LoVo (cell line): ENCODE measurements around the gene BCL11B.

Experiments used
- DNase-seq: peaks from one replicate; pipeline ENCODE4 v3.0.0-alpha.2; 2016; ENCODE audit warnings: low spot score

BCL11B gene

GRCh38 chr14:99224116-99224910, 47.7 kb downstream of the BCL11B start:
- no peak for DNase-seq

GRCh38 chr14:99221445-99221844, 50.6 kb downstream of the BCL11B start:
- no peak for DNase-seq

- no peak for DNase-seq
Measured at GRCh38 chr14:99217066-99217955, 54.7 kb downstream of the BCL11B start.

- DNase-seq, result no peak
Measured at GRCh38 chr14:99216191-99216590, 55.8 kb downstream of the BCL11B start.

GRCh38 chr14:99215277-99215676, 56.7 kb downstream of the BCL11B start:
- DNase-seq, result no peak

GRCh38 chr14:99214701-99215100, 57.3 kb downstream of the BCL11B start:
- no peak for DNase-seq

GRCh38 chr14:99213527-99213971, 58.4 kb downstream of the BCL11B start:
- no peak for DNase-seq

- no peak for DNase-seq
Measured at GRCh38 chr14:99213101-99213500, 58.9 kb downstream of the BCL11B start.

- DNase-seq, result no peak
Measured at GRCh38 chr14:99212646-99213045, 59.4 kb downstream of the BCL11B start.

GRCh38 chr14:99212199-99212598, 59.8 kb downstream of the BCL11B start:
- no peak for DNase-seq

GRCh38 chr14:99211410-99211809, 60.6 kb downstream of the BCL11B start:
- no peak for DNase-seq

- no peak for DNase-seq
Measured at GRCh38 chr14:99210333-99210732, 61.7 kb downstream of the BCL11B start.

GRCh38 chr14:99209409-99209808, 62.6 kb downstream of the BCL11B start:
- no peak for DNase-seq

GRCh38 chr14:99208318-99208717, 63.7 kb downstream of the BCL11B start:
- DNase-seq, result no peak

- no peak for DNase-seq
Measured at GRCh38 chr14:99207456-99207855, 64.5 kb downstream of the BCL11B start.

- DNase-seq, result no peak
Measured at GRCh38 chr14:99206090-99206489, 65.9 kb downstream of the BCL11B start.

GRCh38 chr14:99205086-99205688, 66.8 kb downstream of the BCL11B start:
- no peak for DNase-seq

GRCh38 chr14:99203801-99204200, 68.2 kb downstream of the BCL11B start:
- no peak for DNase-seq

GRCh38 chr14:99203080-99203479, 68.9 kb downstream of the BCL11B start:
- no peak for DNase-seq

- no peak for DNase-seq
Measured at GRCh38 chr14:99202516-99202915, 69.5 kb downstream of the BCL11B start.

- no peak for DNase-seq
Measured at GRCh38 chr14:99201351-99202073, 70.5 kb downstream of the BCL11B start.

GRCh38 chr14:99200654-99201005, 71.4 kb downstream of the BCL11B start:
- no peak for DNase-seq
